GM21737 (cell line): Measurements from ENCODE around the gene SYNGR4.
"Not testable (repeated sequence)": the region's sequence is repeated elsewhere in the genome, so short reads cannot be mapped to it uniquely, and the experiment has no call there.

ENCODE experiments used
- ATAC-seq: cut with Tn5 transposase; IDR thresholded peaks from one replicate; pipeline ENCODE4 v1.9.1; 2021; ENCODE audit warnings: mild to moderate bottlenecking, moderate library complexity; ENCODE audit not compliant: unreplicated experiment

The SYNGR4 gene

DNA sequence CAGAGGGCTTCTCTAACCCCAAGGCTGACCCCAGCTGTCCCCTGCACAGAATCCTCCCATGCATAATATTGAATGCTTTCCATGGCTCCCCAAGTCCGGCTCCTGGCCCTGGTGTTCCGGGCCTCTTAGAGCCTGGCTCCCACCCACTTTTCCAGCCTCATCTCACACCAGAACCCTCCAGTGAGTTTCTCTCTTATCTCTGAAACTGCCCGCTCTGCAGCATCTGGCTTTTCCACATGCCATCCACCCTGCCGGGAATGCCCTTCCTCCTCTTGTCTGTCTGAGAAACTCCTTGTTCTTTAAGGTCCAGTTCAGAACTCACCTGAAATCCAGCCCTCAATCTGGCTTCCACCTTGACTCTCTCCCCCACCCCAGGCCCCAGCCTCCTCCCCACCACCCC is 6.8 kb downstream of the SYNGR4 start:
- ATAC-seq = no peak

DNA sequence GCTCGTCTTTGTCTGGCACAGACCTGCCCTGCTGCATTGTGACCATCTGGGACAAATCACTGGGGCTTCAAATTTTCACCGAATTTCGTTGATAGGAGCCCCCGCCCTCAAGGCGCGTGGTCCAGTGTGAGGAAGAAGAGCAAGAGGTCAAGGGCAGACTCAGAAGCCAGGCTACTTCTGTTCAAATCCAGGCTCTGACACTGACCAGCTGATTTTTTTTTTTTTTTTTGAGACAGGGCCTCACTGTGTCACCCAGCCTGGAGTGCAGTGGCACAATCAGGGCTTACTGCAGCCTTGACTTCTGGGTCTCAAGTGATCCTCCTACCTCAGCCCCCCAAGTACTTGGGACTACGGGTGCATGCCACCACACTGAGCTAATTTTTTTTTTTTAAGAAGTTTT is 7.2 kb downstream of the SYNGR4 start:
- no peak for ATAC-seq

DNA sequence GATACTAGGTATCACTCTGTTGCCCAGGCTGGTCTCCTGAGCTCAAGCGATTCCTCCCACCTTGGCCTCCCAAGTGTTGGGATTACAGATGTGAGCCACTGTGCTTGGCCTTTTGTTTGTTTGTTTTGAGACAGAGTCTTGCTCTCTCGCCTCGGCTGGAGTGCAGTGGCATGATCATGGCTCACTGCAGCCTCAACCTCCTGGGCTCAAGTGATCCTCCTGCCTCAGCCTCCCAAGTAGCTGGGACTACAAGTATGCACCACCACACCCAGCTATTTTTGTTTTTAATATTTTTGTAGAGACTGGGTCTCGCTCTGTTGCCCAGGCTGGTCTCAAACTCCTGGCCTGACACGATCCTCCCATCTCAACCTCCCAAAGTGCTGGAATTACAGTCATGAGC is 7.6 kb downstream of the SYNGR4 start:
- ATAC-seq = not testable (repeated sequence)

DNA sequence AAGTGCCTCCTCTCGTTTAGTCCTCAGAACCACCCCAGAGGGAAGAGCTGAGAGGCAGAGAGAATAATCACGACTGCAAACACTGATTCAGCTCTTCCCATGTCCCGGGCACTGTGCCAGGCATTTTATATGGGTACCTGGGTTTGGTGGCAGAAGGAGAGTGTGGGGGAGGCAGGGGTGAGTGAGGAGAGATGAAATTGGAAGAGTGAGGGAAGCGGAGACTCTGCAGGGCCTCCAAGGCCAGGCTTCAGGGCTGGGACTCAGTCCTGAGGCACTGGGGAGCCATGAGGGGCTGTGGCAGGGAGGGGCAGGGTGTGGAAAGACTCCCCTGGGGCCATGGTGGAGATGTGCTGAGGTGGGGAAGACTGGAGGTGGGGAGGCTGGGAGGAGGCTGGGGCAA is 8.7 kb downstream of the SYNGR4 start:
- no peak for ATAC-seq

DNA sequence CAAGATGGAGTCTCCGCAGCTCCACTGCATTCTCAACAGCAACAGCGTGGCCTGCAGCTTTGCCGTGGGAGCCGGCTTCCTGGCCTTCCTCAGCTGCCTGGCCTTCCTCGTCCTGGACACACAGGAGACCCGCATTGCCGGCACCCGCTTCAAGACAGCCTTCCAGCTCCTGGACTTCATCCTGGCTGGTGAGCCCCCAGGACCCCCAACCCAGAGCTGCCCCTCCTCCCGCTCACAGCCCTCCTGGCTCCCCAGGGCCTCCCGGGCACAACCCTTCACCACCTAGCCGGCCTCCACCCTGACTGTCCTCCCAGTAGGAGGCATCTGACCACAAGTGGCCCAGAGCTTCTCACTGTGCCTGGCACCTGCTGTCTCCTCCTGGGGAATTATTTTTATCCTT is 9.4 kb downstream of the SYNGR4 start:
- ATAC-seq = no peak

DNA sequence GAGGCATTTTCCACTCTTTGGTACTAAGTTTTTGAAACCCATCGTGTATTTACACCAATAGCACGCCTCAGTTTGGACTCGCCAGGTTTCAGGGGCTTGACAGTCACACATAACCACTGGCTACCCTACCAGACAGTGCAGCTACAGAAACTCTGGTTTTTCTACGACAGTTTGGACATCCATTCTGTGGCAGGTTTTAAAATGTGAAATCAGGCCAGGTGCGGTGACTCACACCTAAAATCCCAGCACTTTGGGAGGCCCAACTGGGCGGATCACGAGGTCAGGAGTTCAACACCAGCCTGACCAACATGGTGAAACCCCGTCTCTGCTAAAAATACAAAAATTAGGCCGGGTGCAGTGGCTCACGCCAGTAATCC is 14.0 kb downstream of the SYNGR4 start:
- ATAC-seq = no peak

DNA sequence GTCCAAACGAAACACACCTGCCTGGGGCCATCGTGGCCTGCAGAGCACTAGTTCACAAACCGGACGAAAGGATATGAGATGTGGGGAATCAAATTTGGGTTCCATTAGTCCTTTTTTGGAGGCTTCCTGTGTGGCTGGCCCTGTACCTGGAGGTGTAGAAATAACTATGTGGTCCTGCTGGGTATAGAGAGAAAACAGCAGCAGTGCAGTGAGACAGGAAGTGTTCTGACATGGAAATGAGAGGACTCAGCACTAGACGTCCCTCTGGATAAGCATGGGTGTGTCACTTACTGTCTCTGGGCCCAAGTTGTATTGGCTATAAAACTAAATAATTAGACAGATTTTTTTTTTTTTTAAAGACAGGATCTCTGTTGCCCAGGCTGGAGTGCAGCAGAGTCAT is 14.9 kb downstream of the SYNGR4 start:
- ATAC-seq = no peak

DNA sequence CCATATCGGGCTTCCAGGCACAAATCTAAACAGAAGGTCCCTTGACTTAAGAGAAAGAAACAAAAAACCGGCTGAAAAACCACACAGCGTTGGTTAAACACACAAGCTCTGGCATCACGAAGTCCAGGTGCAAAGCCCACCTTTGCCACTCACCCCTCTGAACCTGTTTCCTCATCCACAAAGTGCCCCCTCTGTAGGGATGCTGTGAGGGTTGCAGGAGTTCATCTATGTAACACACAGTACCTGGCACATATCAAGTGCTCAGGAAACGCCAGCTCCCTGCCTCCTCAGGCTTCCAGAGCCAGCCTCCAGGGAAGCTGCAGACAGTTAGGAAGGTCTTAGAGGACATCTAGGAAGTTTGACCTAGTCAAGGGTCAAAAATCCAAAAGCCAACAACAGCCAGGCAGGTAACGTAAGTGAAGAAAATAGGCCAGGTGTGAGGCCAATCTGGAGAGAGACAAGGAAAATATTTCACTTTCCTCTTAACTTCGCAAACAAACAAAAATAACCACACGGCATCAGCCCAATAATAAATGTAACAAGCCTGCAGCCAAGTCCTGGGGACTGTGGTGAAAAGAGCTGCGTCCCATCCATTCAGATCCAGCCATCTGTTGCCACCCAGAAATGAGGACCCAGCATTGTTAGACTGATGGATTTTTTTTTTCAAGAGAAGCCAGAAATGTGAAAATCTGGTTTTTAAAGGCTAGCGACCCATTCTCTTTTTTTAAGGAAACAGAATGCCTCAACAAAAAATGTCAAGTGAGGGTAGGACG is 17.2 kb downstream of the SYNGR4 start:
- no peak for ATAC-seq

- no peak for ATAC-seq
Observed at GRCh38 chr19:48382286-48382685, 18.1 kb downstream of the SYNGR4 start.

DNA sequence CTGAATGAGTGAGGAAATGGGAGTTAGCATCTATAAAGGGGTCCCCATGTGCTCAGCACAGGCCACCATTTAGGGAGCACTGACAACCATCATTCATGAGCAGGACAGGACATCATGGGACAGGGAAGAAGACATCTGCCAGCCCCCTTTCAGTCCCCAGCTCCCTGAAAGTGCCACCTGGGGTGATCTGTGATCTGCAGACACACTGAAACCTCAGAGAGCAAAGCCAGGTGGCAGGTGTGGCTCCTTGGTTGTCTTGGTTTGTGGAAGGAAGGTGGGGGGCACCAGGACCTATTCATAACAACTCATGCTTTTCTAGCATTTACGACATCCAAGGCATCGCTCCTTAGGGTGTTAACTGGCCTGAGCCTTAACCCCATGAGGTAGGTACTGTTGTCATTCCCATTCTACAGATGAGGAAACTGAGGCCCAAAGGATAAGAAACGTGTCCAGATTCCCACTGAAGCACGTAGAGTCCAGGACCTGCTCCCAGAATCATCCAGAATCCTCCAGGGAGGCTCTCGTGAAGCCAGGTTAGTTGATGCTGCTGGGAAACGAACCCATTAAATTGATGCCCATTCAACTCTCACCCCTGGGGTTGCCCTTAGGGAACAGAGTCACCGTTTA is 21.4 kb downstream of the SYNGR4 start:
- ATAC-seq = no peak

DNA sequence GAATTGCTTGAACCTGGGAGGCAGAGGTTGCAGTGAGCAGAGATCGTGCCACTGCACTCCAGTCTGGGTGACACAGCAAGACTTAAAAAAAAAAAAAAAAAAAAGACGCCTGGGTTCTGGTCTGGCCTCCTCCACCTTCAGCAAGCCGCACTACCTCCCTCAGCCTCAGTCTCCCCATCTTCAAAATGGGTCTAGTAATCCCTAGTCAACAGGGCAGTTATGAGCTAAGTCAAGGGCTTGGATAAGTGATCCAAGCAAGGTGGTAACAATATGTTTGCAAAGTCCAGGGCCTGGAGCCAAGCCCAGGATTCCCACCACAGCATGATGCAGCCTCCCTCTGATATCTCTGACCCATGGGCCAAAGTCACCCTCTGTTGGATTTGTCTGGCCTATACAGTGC is 22.8 kb downstream of the SYNGR4 start:
- ATAC-seq = no peak

DNA sequence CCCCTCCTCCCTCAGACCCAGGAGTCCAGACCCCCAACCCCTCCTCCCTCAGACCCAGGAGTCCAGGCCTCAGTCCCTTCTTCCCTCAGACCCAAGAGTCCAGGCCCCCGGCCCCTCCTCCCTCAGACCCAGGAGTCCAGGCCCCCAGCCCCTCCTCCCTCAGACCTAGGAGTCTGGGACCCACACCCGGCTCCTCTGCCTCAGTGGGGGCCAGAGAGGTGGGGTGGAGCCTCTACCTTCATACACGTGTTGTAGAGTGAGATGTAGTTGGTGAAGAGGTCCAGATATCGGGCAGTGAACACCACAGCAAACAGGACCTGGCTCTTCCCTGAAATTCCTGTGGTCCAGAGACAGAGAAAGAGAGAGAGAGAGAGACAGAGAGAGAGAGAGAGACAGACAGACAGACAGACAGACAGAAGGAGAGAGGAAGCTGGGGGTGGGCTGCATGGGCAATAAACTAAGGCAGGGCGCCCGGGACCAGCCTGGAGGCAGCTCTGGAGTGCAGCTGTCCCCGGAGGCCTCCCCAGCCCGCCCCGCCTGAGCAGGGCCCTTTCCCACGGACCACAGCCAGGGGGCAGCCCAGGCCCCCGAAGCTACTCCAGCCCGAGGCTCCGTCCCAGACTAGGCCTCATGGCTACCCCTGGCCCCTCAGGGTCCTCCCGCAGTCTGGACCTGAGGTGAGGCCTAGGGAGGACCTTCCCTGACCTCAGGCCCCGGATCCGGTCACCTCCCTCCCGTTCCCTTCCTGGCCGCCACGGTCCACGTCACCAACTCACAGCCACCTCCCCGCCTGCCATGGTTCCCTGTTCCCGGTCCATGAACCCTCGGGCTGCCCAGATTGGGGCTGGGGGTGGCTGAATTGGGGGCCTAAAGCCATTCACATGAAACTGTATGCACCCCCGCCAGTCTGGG is 26.3 kb downstream of the SYNGR4 start:
- ATAC-seq = no peak

- peak; percentile 63 for ATAC-seq
Observed at GRCh38 chr19:48391100-48392005, 27.2 kb downstream of the SYNGR4 start, which contains the start of gene KDELR1. Gene KDELR1 (minus strand): TSS chr19:48391551. CDS start chr19:48391358, 193 bp downstream.

GRCh38 chr19:48392006-48392344 is 27.8 kb downstream of the SYNGR4 start:
- not testable (repeated sequence) for ATAC-seq

DNA sequence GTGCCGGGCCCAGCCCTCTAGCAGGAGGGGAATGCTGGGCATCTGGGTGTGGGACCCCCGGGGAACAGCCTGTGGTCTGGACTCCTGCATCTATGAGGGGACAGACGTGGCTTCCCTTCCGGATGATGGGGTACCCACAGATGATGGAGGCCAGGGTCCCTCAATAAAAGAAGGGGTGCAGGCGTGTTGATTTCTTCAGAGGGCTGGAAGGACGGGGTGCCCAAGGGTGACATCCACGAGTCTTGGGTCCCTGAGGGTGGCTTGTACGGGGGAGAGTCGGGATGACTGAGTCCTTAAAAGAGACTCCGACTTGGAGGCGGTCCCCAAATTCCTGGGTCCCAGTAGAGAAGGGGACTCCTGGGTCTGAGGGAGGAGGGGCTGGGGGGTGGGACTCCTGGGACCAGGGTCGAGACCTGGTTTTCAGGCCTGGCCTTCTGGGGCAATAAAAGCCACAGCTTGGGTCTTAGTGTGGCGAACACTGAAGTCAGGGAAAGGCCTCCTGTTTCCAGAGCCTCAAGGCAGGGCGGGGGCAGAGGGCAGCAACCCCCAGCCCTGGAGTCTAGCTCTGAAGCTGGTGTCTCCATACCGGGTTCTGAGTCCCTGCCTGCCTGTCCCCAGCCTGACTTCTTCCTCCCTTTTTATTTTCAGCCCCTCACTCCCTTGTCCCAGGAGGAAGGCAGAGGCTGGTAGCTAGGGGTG is 28.8 kb downstream of the SYNGR4 start:
- ATAC-seq = no peak

- no peak for ATAC-seq
Observed at GRCh38 chr19:48393559-48394330, 29.6 kb downstream of the SYNGR4 start, which contains the start of gene GRIN2D. Gene GRIN2D (plus strand): TSS chr19:48393668. CDS start chr19:48398393, 4,725 bp downstream.

DNA sequence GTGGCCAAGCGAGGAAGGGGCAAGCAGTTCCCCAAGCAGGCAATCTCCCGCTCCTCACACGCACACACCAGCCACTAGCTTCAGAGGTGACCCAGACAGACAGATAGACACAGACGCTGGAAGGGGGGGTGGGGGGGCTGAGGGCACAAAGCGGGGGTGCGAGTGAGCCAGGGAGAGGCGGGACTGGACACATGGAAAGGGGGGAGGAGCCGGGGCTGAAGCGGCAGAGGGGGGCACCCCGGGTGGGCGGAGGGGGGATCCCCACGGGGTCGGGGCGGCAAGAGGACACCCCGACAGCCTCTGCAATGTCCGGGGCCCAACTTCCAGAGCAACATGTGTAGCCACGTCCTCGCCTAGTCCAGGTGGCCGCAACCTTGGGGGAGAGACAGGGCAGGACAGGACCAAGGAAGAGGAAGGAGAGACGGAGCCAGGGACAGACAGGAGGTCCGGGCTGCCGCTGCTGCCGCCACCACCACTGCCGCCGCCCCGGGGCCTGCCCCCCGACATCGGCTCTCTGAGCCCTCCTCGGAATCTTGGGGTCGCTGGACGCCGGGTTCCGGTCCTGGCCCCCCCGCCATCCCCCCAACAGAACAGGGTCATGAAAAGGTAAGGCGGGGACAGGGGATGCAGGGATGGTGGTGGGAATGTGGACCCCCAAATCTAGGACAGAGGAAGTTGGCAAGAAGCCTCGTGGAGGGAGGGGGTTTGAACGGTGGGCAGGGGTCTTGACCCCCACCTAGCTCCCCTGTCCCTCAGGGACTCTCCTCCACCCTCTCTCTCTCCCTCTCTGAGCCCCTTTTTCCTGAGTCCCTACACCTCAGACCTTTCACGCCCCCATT is 30.4 kb downstream of the SYNGR4 start:
- no peak for ATAC-seq

DNA sequence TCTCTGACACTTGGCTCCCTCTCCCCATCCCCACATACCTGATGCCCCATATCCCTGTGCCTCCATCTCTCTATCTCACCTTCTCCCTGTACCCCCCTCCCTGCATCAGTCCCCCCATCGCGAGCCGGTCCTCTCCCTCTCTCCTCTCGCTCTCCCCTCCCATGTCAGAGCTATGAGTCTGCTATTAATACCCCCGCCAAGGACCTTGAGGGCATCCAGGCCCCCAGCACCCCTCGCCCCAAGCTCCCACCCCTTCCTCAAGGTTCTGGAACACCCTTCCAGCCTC is 30.9 kb downstream of the SYNGR4 start:
- ATAC-seq = no peak

- no peak for ATAC-seq
Observed at GRCh38 chr19:48395499-48395898, 31.3 kb downstream of the SYNGR4 start.
